GM12872 (cell line): Measurements from ENCODE around the gene CORO2B.

Experiments
- CTCF ChIP-seq: IDR thresholded peaks from 3 replicates; pipeline ENCODE4 v1.5.1; 2011; ENCODE audit warnings: low read depth, mild to moderate bottlenecking, low read length, moderate library complexity; ENCODE audit not compliant: insufficient read depth

The CORO2B gene

DNA sequence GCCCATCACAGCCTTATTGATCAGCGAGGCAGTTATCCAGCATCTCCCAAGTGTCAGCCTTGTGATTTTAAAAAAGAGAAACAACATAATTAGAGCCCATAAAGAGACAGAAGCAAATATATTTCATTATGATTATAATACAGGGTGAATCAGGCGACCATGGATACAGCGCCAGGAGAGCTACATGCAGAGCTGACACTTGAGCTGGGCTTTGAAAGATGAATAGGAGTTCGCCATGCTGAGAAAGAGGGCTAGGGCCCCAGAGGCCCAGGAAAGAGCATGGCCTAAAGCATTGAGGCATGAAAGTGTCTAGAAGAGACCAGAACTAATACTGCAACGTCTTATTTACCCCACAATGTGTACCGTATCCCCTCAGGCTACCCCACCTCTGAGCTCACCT lies 4.2 kb upstream of the CORO2B start:
- no peak for TF ChIP-seq CTCF

- no peak for TF ChIP-seq CTCF
Measured at GRCh38 chr15:68576235-68576892, 2.4 kb upstream of the CORO2B start.

GRCh38 chr15:68578175-68578979 lies 416 bp upstream of the CORO2B start:
- TF ChIP-seq CTCF: no peak

DNA sequence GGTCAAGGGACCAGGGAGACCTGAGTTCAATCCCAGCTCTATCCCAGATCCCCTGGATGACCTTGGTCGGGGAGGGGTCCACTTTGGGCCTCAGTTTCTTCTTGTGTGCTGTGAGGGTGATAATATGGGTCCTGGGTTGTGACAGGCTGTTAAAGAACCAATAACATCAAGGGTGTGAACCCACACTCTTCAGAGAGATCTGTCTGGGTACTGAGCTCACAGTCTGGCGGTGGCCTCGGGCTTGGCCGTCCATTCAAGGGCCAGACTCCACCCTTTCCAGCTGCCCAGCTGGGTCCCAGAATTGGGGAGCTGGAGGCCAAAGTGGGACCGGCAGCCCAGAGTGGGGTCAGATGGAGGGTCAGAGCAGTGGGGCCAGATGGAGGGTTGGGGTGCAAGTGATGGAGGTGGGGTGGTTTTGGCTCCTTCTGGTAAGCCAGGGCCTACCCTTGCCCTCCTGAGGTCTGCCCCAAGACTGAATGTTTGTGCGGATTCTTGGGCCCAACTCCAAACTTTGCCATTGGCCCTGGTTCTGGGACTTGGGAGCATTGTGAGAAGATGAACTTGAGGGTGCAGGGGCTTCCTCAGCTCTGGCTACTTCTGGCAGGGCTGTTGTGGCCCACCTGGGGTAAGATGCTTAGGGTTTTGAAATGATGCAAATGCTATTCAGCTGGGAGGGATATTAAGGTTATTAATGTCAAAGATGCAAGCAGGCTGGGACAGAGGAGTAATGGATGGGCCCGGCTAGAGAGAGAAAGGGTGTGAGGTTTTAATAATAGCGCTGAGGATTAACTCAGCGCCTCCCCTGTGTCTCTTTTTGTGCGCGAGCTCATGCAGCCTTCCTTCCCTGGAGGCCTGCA lies 1.5 kb downstream of the CORO2B start:
- no peak for TF ChIP-seq CTCF

DNA sequence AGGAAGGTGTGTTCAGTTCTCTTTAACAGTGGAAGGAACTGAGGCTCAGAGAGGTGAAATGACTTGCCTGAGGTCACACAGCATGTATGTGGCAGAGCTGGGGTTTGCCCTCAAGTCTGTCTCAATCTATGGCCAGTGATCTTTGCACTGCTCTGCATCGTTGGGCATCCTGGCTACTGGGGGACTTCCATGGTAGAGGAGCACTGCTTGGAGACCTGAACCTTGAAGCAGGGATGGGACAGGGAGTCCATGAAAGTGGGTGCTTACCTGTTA lies 2.0 kb downstream of the CORO2B start:
- TF ChIP-seq CTCF: no peak

GRCh38 chr15:68581725-68582124 lies 2.9 kb downstream of the CORO2B start:
- TF ChIP-seq CTCF: no peak

DNA sequence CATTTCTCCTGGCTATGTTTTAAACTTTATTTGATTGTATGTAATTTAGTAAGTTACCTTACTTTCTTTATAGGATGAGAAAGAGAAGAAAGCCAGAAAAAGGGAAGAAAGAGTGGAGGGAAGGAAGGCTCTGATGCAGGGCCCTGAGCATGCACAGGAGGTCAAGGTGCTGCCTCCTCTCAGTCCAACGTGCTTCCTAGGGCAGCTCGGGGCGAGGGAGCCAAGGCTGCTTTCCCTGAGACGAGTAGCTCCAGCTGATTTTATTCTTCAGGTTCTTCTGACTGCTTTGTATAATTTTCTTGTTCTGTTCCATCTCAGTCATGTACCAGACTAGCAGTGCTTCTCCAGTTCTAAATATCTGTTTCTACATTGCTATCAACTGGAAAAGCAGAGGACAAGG lies 3.4 kb downstream of the CORO2B start:
- TF ChIP-seq CTCF: no peak
